Omental fat pad (tissue), 4 donors: ENCODE data around the gene PHAF1. TPM values are rescaled to one million over a fixed set of nuclear protein-coding genes. Genes with fewer than 3 reads are reported as not detected.

Experiments used
- ATAC-seq: fragments of 150-250 bp; one replicate; pipeline ENCODE4 v1.9.1; 2016; ENCODE audit warnings: mild to moderate bottlenecking, moderate library complexity; ENCODE audit not compliant: low FRiP score
- DNase-seq: peaks from one replicate; pipeline ENCODE4 v3.0.0-alpha.2; 2019; ENCODE audit warnings: low spot score
- CTCF ChIP-seq, 3 donors: fragments of 450-650 bp; IDR thresholded peaks; one replicate each; pipeline ENCODE4 v1.5.1; 2016 to 2017; ENCODE audit warnings: antibody characterized with exemption in 3 of 3, mild to moderate bottlenecking in 3 of 3, moderate library complexity in 2 of 3
- total RNA-seq, 4 donors: library from RNA; depleted of rRNA; stranded (reverse); fragments of >200 nt; gene quantifications; one replicate each; pipeline ENCODE4 v1.1.0, GENCODE V29; 2016

PHAF1 gene
- 10 to 100 TPM; 12.1 to 28.8 (median 16.4) TPM for total RNA-seq

- TF ChIP-seq CTCF (IDR thresholded peaks at IDR 0.05): no peak
- ATAC-seq: peak; percentile 98
- DNase-seq: peak; percentile 77
Measured at GRCh38 chr16:67109407-67110135, at the start of gene PHAF1. Gene PHAF1, plus strand, starts transcription at chr16:67109941. Its CDS starts 235 bp downstream, at chr16:67110176.

- ATAC-seq (no peak), DNase-seq (no peak)
- TF ChIP-seq CTCF (IDR thresholded peaks at IDR 0.05): no peak
Measured at GRCh38 chr16:67063008-67063407, 46.7 kb upstream of the PHAF1 start.

GRCh38 chr16:67068212-67068753 is 41.5 kb upstream of the PHAF1 start:
- no peak for TF ChIP-seq CTCF (IDR thresholded peaks at IDR 0.05)
- ATAC-seq (no peak), DNase-seq (no peak)

GRCh38 chr16:67071476-67072048 is 38.2 kb upstream of the PHAF1 start:
- no peak for TF ChIP-seq CTCF (IDR thresholded peaks at IDR 0.05)
- no peak for ATAC-seq
- DNase-seq: no peak

GRCh38 chr16:67075331-67075730 is 34.4 kb upstream of the PHAF1 start:
- DNase-seq: no peak
- ATAC-seq: no peak
- TF ChIP-seq CTCF (IDR thresholded peaks at IDR 0.05): no peak

GRCh38 chr16:67077871-67078270 is 31.9 kb upstream of the PHAF1 start:
- TF ChIP-seq CTCF (IDR thresholded peaks at IDR 0.05): no peak
- ATAC-seq: no peak
- no peak for DNase-seq

GRCh38 chr16:67082100-67082499 is 27.6 kb upstream of the PHAF1 start:
- ATAC-seq (no peak), DNase-seq (no peak)
- no peak for TF ChIP-seq CTCF (IDR thresholded peaks at IDR 0.05)
